OCI-LY1 (cell line): Measurements from ENCODE around the gene FBXL22.
A peak's percentile ranks its signal among the peaks of the same experiment; 100 is the strongest.

Source experiments
- H2AFZ ChIP-seq: fragments of 200-600 bp; sonication (generic), shearing (Covaris generic); 2 replicates; pipeline ENCODE4 v1.6.0; 2014; ENCODE audit warnings: antibody characterized with exemption, mild to moderate bottlenecking, low read length
- H3F3A ChIP-seq: fragments of 200-600 bp; sonication (generic), shearing (Covaris generic); 2 replicates; pipeline ENCODE4 v1.6.0; 2014; ENCODE audit warnings: mild to moderate bottlenecking, antibody characterized with exemption, low read length, moderate library complexity; ENCODE audit not compliant: insufficient read depth
- H3K27ac ChIP-seq: fragments of 200-600 bp; sonication (generic); 2 replicates; pipeline ENCODE4 v1.5.1; 2014; ENCODE audit warnings: low read length, mixed run types, mild to moderate bottlenecking, low read depth; ENCODE audit not compliant: poor library complexity, severe bottlenecking
- H3K27me3 ChIP-seq: fragments of 200-600 bp; sonication (generic); 2 replicates; pipeline ENCODE4 v1.6.0; 2014; ENCODE audit warnings: antibody characterized with exemption, mild to moderate bottlenecking, low read length, moderate library complexity; ENCODE audit not compliant: insufficient read depth
- H3K36me3 ChIP-seq: fragments of 200-600 bp; sonication (generic); 2 replicates; pipeline ENCODE4 v1.6.1; 2014; ENCODE audit warnings: mild to moderate bottlenecking, antibody characterized with exemption, low read length, moderate library complexity, mixed read lengths; ENCODE audit not compliant: insufficient read depth
- H3K4me1 ChIP-seq: fragments of 200-600 bp; sonication (generic); 2 replicates; pipeline ENCODE4 v1.5.1; 2014; ENCODE audit warnings: mild to moderate bottlenecking, low read length, moderate library complexity; ENCODE audit not compliant: insufficient read depth, severe bottlenecking
- H3K4me2 ChIP-seq: fragments of 200-600 bp; sonication (generic), shearing (Covaris generic); 2 replicates; pipeline ENCODE4 v1.6.1; 2014; ENCODE audit warnings: low read length
- H3K4me3 ChIP-seq: fragments of 200-600 bp; sonication (generic); 2 replicates; pipeline ENCODE4 v1.5.1; 2014; ENCODE audit warnings: low read length, low read depth, mild to moderate bottlenecking, mixed read lengths; ENCODE audit not compliant: poor library complexity, severe bottlenecking
- H3K79me2 ChIP-seq: fragments of 200-600 bp; shearing (Covaris generic); 2 replicates; pipeline ENCODE4 v1.6.1; 2016; ENCODE audit warnings: mixed run types, low read length, mixed read lengths; ENCODE audit not compliant: insufficient read depth
- H3K9ac ChIP-seq: fragments of 200-600 bp; sonication (generic), shearing (Covaris generic); 2 replicates; pipeline ENCODE4 v1.6.1; 2014; ENCODE audit warnings: mild to moderate bottlenecking, low read length, mixed read lengths
- H3K9me2 ChIP-seq: fragments of 200-600 bp; sonication (generic), shearing (Covaris generic); 2 replicates; pipeline ENCODE4 v1.6.1; 2014; ENCODE audit warnings: low read depth, mild to moderate bottlenecking, low read length, mixed read lengths
- H3K9me3 ChIP-seq: fragments of 200-600 bp; shearing (Covaris generic); 2 replicates; pipeline ENCODE4 v1.6.1; 2014; ENCODE audit warnings: low read length, mixed read lengths
- H4K20me1 ChIP-seq: fragments of 200-600 bp; sonication (generic), shearing (Covaris generic); 2 replicates; pipeline ENCODE4 v1.6.0; 2016; ENCODE audit warnings: mild to moderate bottlenecking, low read length; ENCODE audit not compliant: insufficient read depth
- CTCF ChIP-seq: fragments of 200-600 bp; sonication (generic), shearing (Covaris generic); IDR thresholded peaks from 2 replicates; pipeline ENCODE4 v1.5.1; 2017; ENCODE audit warnings: mild to moderate bottlenecking, antibody characterized with exemption, low read length, moderate library complexity, mixed read lengths
- EZH2 ChIP-seq: fragments of 200-600 bp; sonication (generic), shearing (Covaris generic); IDR thresholded peaks from 2 replicates; pipeline ENCODE4 v1.8.0; 2017; ENCODE audit warnings: borderline replicate concordance, mixed run types, mild to moderate bottlenecking, antibody characterized with exemption, low read length, moderate library complexity, mixed read lengths

Gene FBXL22, protein sequence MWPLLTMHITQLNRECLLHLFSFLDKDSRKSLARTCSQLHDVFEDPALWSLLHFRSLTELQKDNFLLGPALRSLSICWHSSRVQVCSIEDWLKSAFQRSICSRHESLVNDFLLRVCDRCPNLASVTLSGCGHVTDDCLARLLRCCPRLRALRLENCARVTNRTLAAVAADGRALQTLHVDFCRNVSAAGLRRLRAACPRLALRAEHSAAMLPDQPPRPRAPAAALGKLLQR

DNA sequence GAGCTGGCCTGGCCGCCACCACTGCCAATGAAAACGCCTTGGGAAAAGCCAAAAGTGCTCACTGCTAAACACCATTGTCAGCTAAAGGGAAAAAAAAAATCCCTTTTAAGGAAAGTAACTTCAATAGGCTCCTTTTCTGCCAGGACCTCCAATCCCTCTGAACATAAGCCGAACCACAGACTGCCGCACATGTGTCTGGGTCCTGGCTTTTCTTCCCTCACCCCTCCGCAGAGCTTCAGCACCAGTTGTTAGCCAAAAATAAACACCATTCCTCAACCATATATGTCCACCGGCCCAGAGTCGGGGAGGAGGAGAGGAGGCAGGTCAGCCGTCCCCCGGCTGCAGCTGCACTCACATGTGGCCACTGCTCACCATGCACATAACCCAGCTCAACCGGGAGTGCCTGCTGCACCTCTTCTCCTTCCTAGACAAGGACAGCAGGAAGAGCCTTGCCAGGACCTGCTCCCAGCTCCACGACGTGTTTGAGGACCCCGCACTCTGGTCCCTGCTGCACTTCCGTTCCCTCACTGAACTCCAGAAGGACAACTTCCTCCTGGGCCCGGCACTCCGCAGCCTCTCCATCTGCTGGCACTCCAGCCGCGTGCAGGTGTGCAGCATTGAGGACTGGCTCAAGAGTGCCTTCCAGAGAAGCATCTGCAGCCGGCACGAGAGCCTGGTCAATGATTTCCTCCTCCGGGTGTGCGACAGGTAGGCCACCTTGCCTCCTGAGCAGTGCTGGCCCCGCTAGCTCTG, at the start of gene FBXL22:
Gene FBXL22 (plus strand): TSS at position 350 of the 753 bp plus-strand sequence. CDS start 6 bp downstream, at position 356.
- peaks cover 73% of the 10 kb centered on the region for H3K4me1 ChIP-seq
- no peaks in the 10 kb centered on the region for H3K9me2 ChIP-seq
- no peaks in the 10 kb centered on the region for H3K27me3 ChIP-seq
- no peak for TF ChIP-seq CTCF
- peak within 1 kb of the TSS; percentile 22; the same call in 1 of the 2 replicates for H3K9ac ChIP-seq
- no peaks in the 10 kb centered on the region for H3K79me2 ChIP-seq
- peaks cover 21% of the 10 kb centered on the region for H3K36me3 ChIP-seq
- H3F3A ChIP-seq, result 0 out of 2 replicates have a peak, but pooled peaks cover 2% of the 10 kb centered on the region
- no peak within 1 kb of the TSS for H2AFZ ChIP-seq
- H3K4me2 ChIP-seq, result peak within 1 kb of the TSS; percentile 41; the same call in 1 of the 2 replicates
- H3K27ac ChIP-seq, result peak within 1 kb of the TSS; percentile 89
- H3K4me3 ChIP-seq, result peak within 1 kb of the TSS; percentile 8
- H3K9me3 ChIP-seq, result no peaks in the 10 kb centered on the region
- no peaks in the 10 kb centered on the region for H4K20me1 ChIP-seq

GRCh38 chr15:63551400-63551799, 45.8 kb upstream of the FBXL22 start:
- Histone ChIP-seq H3K4me3 (no peak overlapping the region), H2AFZ (no peak overlapping the region), H3K4me1 (peaks cover 8% of the 10 kb centered on the region), H3K27ac (no peak overlapping the region), H3K79me2 (peaks cover 8% of the 10 kb centered on the region; the same call in 1 of the 2 replicates), H3F3A (no peaks in the 10 kb centered on the region), H3K9me3 (no peaks in the 10 kb centered on the region), H3K9ac (no peak overlapping the region), H3K9me2 (no peaks in the 10 kb centered on the region), H3K36me3 (peaks cover 38% of the 10 kb centered on the region), H4K20me1 (no peaks in the 10 kb centered on the region), H3K4me2 (no peak overlapping the region), H3K27me3 (no peaks in the 10 kb centered on the region)
- TF ChIP-seq CTCF, result no peak

- Histone ChIP-seq H3K36me3 (peaks cover 48% of the 10 kb centered on the region; the same call in 1 of the 2 replicates), H3K27me3 (no peaks in the 10 kb centered on the region), H3K79me2 (peaks cover 8% of the 10 kb centered on the region; the same call in 1 of the 2 replicates), H3K9me3 (no peaks in the 10 kb centered on the region), H3K9ac (no peak overlapping the region), H3K27ac (no peak overlapping the region), H3K9me2 (no peaks in the 10 kb centered on the region), H2AFZ (no peak overlapping the region), H3F3A (no peaks in the 10 kb centered on the region), H3K4me2 (no peak overlapping the region), H4K20me1 (no peaks in the 10 kb centered on the region), H3K4me1 (no peaks in the 10 kb centered on the region), H3K4me3 (no peak overlapping the region)
- TF ChIP-seq CTCF (no peak), EZH2 (no peak)
These were observed 43.8 kb upstream of the FBXL22 start for GRCh38 chr15:63553388-63553791.
